ENCODE data around the gene PDGFD. TPM values are rescaled to one million over a fixed set of nuclear protein-coding genes. Genes with fewer than 3 reads are reported as not detected.

Gene PDGFD
- total RNA-seq, 1 donor from 2014 or later = 3.9 TPM

- Histone ChIP-seq H3K4me1 (no peaks in the 10 kb centered on the region), H3K36me3 (no peaks in the 10 kb centered on the region), H3K9me3 (no peaks in the 10 kb centered on the region), H3K4me3 (no peak overlapping the region), H3K27ac (no peak overlapping the region), H3K27me3 (ENCODE audit: low read depth) (no peaks in the 10 kb centered on the region)
- intact Hi-C loops (cut with DNase I) = no loop called here
- DNase-seq = no peak
- no peak for ATAC-seq
- no peak for TF ChIP-seq CTCF (IDR thresholded peaks at IDR 0.05)
Observed at GRCh38 chr11:104105155-104105554, 58.8 kb downstream of the PDGFD start.

GRCh38 chr11:104104664-104105063 lies 59.3 kb downstream of the PDGFD start:
- TF ChIP-seq CTCF (IDR thresholded peaks at IDR 0.05) = no peak
- Histone ChIP-seq H3K4me3 (no peak overlapping the region), H3K27me3 (ENCODE audit: low read depth) (no peaks in the 10 kb centered on the region), H3K36me3 (no peaks in the 10 kb centered on the region), H3K9me3 (no peaks in the 10 kb centered on the region), H3K4me1 (no peaks in the 10 kb centered on the region), H3K27ac (no peak overlapping the region)
- intact Hi-C loops (cut with DNase I) = no loop called here
- DNase-seq (no peak), ATAC-seq (no peak)

GRCh38 chr11:104104201-104104600 lies 59.7 kb downstream of the PDGFD start:
- Histone ChIP-seq H3K36me3 (no peaks in the 10 kb centered on the region), H3K9me3 (no peaks in the 10 kb centered on the region), H3K27me3 (ENCODE audit: low read depth) (no peaks in the 10 kb centered on the region), H3K4me1 (no peaks in the 10 kb centered on the region), H3K4me3 (no peak overlapping the region), H3K27ac (no peak overlapping the region)
- intact Hi-C loops (cut with DNase I) = no loop called here
- ATAC-seq (no peak), DNase-seq (no peak)
- no peak for TF ChIP-seq CTCF (IDR thresholded peaks at IDR 0.05)

GRCh38 chr11:104098555-104098954 lies 65.4 kb downstream of the PDGFD start:
- Histone ChIP-seq H3K27me3 (ENCODE audit: low read depth) (no peaks in the 10 kb centered on the region), H3K9me3 (no peaks in the 10 kb centered on the region), H3K4me3 (no peak overlapping the region), H3K27ac (no peak overlapping the region), H3K4me1 (no peaks in the 10 kb centered on the region), H3K36me3 (no peaks in the 10 kb centered on the region)
- no peak for DNase-seq
- TF ChIP-seq CTCF (IDR thresholded peaks at IDR 0.05) = no peak
- intact Hi-C loops (cut with DNase I) = no loop called here
- ATAC-seq = no peak

- intact Hi-C loops (cut with DNase I) = no loop called here
- no peaks in the 10 kb centered on the region for H3K9me3 ChIP-seq
- DNase-seq (no peak), ATAC-seq (no peak)
- H3K36me3 ChIP-seq = no peaks in the 10 kb centered on the region
- H3K27me3 ChIP-seq (ENCODE audit: low read depth) = no peaks in the 10 kb centered on the region
- H3K4me1 ChIP-seq = no peaks in the 10 kb centered on the region
- TF ChIP-seq CTCF (IDR thresholded peaks at IDR 0.05) = no peak
- no peak overlapping the region for H3K27ac ChIP-seq
- no peak overlapping the region for H3K4me3 ChIP-seq
Observed at GRCh38 chr11:104098132-104098531, 65.8 kb downstream of the PDGFD start.

- Histone ChIP-seq H3K27me3 (ENCODE audit: low read depth) (no peaks in the 10 kb centered on the region), H3K4me1 (no peaks in the 10 kb centered on the region), H3K4me3 (no peak overlapping the region), H3K27ac (no peak overlapping the region), H3K9me3 (no peaks in the 10 kb centered on the region), H3K36me3 (no peaks in the 10 kb centered on the region)
- no peak for DNase-seq
- no peak for TF ChIP-seq CTCF (IDR thresholded peaks at IDR 0.05)
- no peak for ATAC-seq
- intact Hi-C loops (cut with DNase I) = no loop called here
Observed at GRCh38 chr11:104096900-104097299, 67.0 kb downstream of the PDGFD start.

All from lower lobe of right lung (tissue), 2 donors.